ENCODE results near the gene EYS.

The EYS gene

GRCh38 chr6:64983089-64983488 lies 723.9 kb downstream of the EYS start:
- H3K9me3 ChIP-seq (ENCODE audit: severe bottlenecking): no peaks in the 10 kb centered on the region
- H3K27me3 ChIP-seq (ENCODE audit: insufficient read depth, poor library complexity, severe bottlenecking): no peaks in the 10 kb centered on the region
- H3K4me1 ChIP-seq (ENCODE audit: insufficient read depth, poor library complexity, severe bottlenecking): no peaks in the 10 kb centered on the region
- no peak for ATAC-seq (ENCODE audit: low read depth)
- no peak for TF ChIP-seq CTCF (IDR thresholded peaks at IDR 0.05; ENCODE audit: poor library complexity, severe bottlenecking)
- H3K4me3 ChIP-seq (ENCODE audit: severe bottlenecking): no peak overlapping the region
- H3K27ac ChIP-seq (ENCODE audit: poor library complexity, severe bottlenecking): no peak overlapping the region
- no peaks in the 10 kb centered on the region for H3K36me3 ChIP-seq (ENCODE audit: low read depth)
- DNase-seq (ENCODE audit: low spot score): no peak

- H3K9me3 ChIP-seq (ENCODE audit: severe bottlenecking): no peaks in the 10 kb centered on the region
- H3K27ac ChIP-seq (ENCODE audit: poor library complexity, severe bottlenecking): no peak overlapping the region
- no peak overlapping the region for H3K4me3 ChIP-seq (ENCODE audit: severe bottlenecking)
- no peaks in the 10 kb centered on the region for H3K27me3 ChIP-seq (ENCODE audit: insufficient read depth, poor library complexity, severe bottlenecking)
- H3K4me1 ChIP-seq (ENCODE audit: insufficient read depth, poor library complexity, severe bottlenecking): no peaks in the 10 kb centered on the region
- no peak for DNase-seq (ENCODE audit: low spot score)
- no peaks in the 10 kb centered on the region for H3K36me3 ChIP-seq (ENCODE audit: low read depth)
- no peak for TF ChIP-seq CTCF (IDR thresholded peaks at IDR 0.05; ENCODE audit: poor library complexity, severe bottlenecking)
- no peak for ATAC-seq (ENCODE audit: low read depth)
Observed at GRCh38 chr6:64973142-64973541, 733.9 kb downstream of the EYS start.

- no peaks in the 10 kb centered on the region for H3K4me1 ChIP-seq (ENCODE audit: insufficient read depth, poor library complexity, severe bottlenecking)
- TF ChIP-seq CTCF (IDR thresholded peaks at IDR 0.05; ENCODE audit: poor library complexity, severe bottlenecking): no peak
- no peaks in the 10 kb centered on the region for H3K9me3 ChIP-seq (ENCODE audit: severe bottlenecking)
- no peak overlapping the region for H3K4me3 ChIP-seq (ENCODE audit: severe bottlenecking)
- H3K36me3 ChIP-seq (ENCODE audit: low read depth): no peaks in the 10 kb centered on the region
- DNase-seq (ENCODE audit: low spot score) (no peak), ATAC-seq (ENCODE audit: low read depth) (no peak)
- H3K27ac ChIP-seq (ENCODE audit: poor library complexity, severe bottlenecking): no peak overlapping the region
- no peaks in the 10 kb centered on the region for H3K27me3 ChIP-seq (ENCODE audit: insufficient read depth, poor library complexity, severe bottlenecking)
Observed at GRCh38 chr6:64969139-64969538, 737.9 kb downstream of the EYS start.

GRCh38 chr6:64955435-64955848 lies 751.6 kb downstream of the EYS start:
- ATAC-seq (ENCODE audit: low read depth) (no peak), DNase-seq (ENCODE audit: low spot score) (no peak)
- H3K9me3 ChIP-seq (ENCODE audit: severe bottlenecking): no peaks in the 10 kb centered on the region
- H3K27me3 ChIP-seq (ENCODE audit: insufficient read depth, poor library complexity, severe bottlenecking): no peaks in the 10 kb centered on the region
- no peak overlapping the region for H3K4me3 ChIP-seq (ENCODE audit: severe bottlenecking)
- no peaks in the 10 kb centered on the region for H3K36me3 ChIP-seq (ENCODE audit: low read depth)
- H3K4me1 ChIP-seq (ENCODE audit: insufficient read depth, poor library complexity, severe bottlenecking): no peaks in the 10 kb centered on the region
- TF ChIP-seq CTCF (IDR thresholded peaks at IDR 0.05; ENCODE audit: poor library complexity, severe bottlenecking): no peak
- H3K27ac ChIP-seq (ENCODE audit: poor library complexity, severe bottlenecking): no peak overlapping the region

- Histone ChIP-seq H3K9me3 (ENCODE audit: severe bottlenecking) (no peaks in the 10 kb centered on the region), H3K27ac (ENCODE audit: poor library complexity, severe bottlenecking) (no peak overlapping the region), H3K4me1 (ENCODE audit: insufficient read depth, poor library complexity, severe bottlenecking) (no peaks in the 10 kb centered on the region), H3K4me3 (ENCODE audit: severe bottlenecking) (no peak overlapping the region), H3K27me3 (ENCODE audit: insufficient read depth, poor library complexity, severe bottlenecking) (no peaks in the 10 kb centered on the region), H3K36me3 (ENCODE audit: low read depth) (no peaks in the 10 kb centered on the region)
- no peak for DNase-seq (ENCODE audit: low spot score)
- no peak for TF ChIP-seq CTCF (IDR thresholded peaks at IDR 0.05; ENCODE audit: poor library complexity, severe bottlenecking)
- ATAC-seq (ENCODE audit: low read depth): no peak
Observed at GRCh38 chr6:64949257-64949656, 757.8 kb downstream of the EYS start.

Data from RWPE2 (cell line).